Sigmoid colon (tissue), 7 donors: Measurements from ENCODE around the gene MTRF1L. TPM values are rescaled to one million over a fixed set of nuclear protein-coding genes. Genes with fewer than 3 reads are reported as not detected.
A peak's percentile ranks its signal among the peaks of the same experiment; 100 is the strongest.

Experiments
- DNase-seq: peaks from one replicate; pipeline ENCODE4 v3.0.0-alpha.2; 2019
- H3K27ac ChIP-seq, 4 donors: fragments of 200-600 bp; sonication (generic); one replicate each; pipeline ENCODE4 v1.5.1; 2016 to 2019; ENCODE audit warnings: mild to moderate bottlenecking in 1 of 4
- H3K27me3 ChIP-seq, 3 donors: fragments of 200-600 bp; sonication (generic); one replicate each; pipeline ENCODE4 v1.5.1; 2019; ENCODE audit warnings: mild to moderate bottlenecking in 1 of 3
- H3K36me3 ChIP-seq, 4 donors: fragments of 200-600 bp; sonication (generic); one replicate each; pipeline ENCODE4 v1.5.1; 2016 to 2019
- H3K4me1 ChIP-seq, 4 donors: fragments of 200-600 bp; sonication (generic); one replicate each; pipeline ENCODE4 v1.5.1; 2017 to 2019
- H3K4me3 ChIP-seq, 4 donors: fragments of 200-600 bp; sonication (generic); one replicate each; pipeline ENCODE4 v1.5.1; 2017 to 2019; ENCODE audit warnings: mild to moderate bottlenecking in 2 of 4, moderate library complexity in 1 of 4
- H3K9me3 ChIP-seq, 4 donors: fragments of 200-600 bp in 3 of 4; sonication (generic) in 3 of 4; one replicate each; pipeline versions ENCODE4 v1.5.1 to v1.6.1; 2013 to 2019
- EP300 ChIP-seq, 4 donors: sonication (generic); formaldehyde crosslinking; IDR thresholded peaks; one replicate each; pipeline ENCODE4 v1.6.1; 2017; ENCODE audit warnings: antibody characterized with exemption in 4 of 4
- POLR2A ChIP-seq, 2 donors: fragments of 450-650 bp; IDR thresholded peaks; one replicate each; pipeline ENCODE4 v1.6.1; 2016; ENCODE audit warnings: antibody characterized with exemption in 2 of 2, mild to moderate bottlenecking in 2 of 2, moderate library complexity in 2 of 2
- POLR2AphosphoS5 ChIP-seq, 4 donors: sonication (generic); formaldehyde crosslinking; IDR thresholded peaks; one replicate each; pipeline ENCODE4 v1.6.1; 2017; ENCODE audit warnings: antibody characterized with exemption in 4 of 4
- WGBS, 2 donors: extraction: QIAGEN DNeasy Blood & Tissue Kit; methylation state at CpG; one replicate each; pipeline ENCODE4 v1.1.7; 2013; 5-methylcytosine and 5-hydroxymethylcytosine counted together
- intact Hi-C: fragments of 100-400 bp; cut with DNase I; formaldehyde crosslinking; loops from one replicate; pipeline ENCODE4 v1.15.1; 2023
- polyA plus RNA-seq, 3 donors: library from polyadenylated mRNA; stranded (reverse); fragments of 200-250 nt; gene quantifications; one replicate each; pipeline ENCODE4 v1.2.3, GENCODE V29; 2013
- total RNA-seq, 4 donors: library from RNA; depleted of rRNA; stranded (reverse); fragments of >200 nt; gene quantifications; one replicate each; pipeline ENCODE4 v1.1.0, GENCODE V29; 2016
- TF ChIP-seq, protein P1 (sequence below), 4 experiments: fragments of 450-650 bp in 3 of 4; fragments of 200-600 bp in 1 of 4; IDR thresholded peaks; one replicate each; pipeline ENCODE4 v1.5.1; 2016 to 2019; ENCODE audit warnings: antibody characterized with exemption in 4 of 4, mild to moderate bottlenecking in 3 of 4, moderate library complexity in 2 of 4
- donor health status: healthy with polysubstance abuse.
- donor health status: Bipolar disorder and iron deficiency.
- donor health status: healthy.

MTRF1L gene
- total and polyA plus RNA-seq, 7 donors, result 9.8 to 25.3 (median 19.9) TPM

DNA sequence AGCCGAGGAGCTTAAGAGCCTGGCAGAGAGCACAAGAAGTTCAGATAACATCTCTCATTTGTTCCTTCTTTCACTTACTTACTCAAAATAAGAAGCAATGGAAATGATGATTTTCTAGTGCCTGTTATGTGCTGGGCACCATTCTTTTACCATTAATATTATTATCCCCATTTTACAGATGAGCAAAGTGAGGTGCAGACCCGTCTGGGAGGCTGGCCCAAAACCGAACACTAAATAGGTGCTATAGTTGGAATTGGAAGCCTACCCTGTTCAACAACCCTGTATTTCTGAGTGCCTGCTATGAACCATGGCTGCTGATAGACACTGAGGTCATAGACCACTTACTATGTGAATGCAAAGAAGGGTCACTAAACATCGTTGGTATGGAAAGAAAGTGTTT is 25.0 kb upstream of the MTRF1L start:
- WGBS, 2 donors, result 82 to 85% methylated on average over 4 of the region's 4 CpGs
- intact Hi-C loops, result no loop called here
- no peaks in the 10 kb centered on the region for H3K36me3 ChIP-seq
- H3K4me3 ChIP-seq, result no peak overlapping the region
- TF ChIP-seq, protein P1, sequence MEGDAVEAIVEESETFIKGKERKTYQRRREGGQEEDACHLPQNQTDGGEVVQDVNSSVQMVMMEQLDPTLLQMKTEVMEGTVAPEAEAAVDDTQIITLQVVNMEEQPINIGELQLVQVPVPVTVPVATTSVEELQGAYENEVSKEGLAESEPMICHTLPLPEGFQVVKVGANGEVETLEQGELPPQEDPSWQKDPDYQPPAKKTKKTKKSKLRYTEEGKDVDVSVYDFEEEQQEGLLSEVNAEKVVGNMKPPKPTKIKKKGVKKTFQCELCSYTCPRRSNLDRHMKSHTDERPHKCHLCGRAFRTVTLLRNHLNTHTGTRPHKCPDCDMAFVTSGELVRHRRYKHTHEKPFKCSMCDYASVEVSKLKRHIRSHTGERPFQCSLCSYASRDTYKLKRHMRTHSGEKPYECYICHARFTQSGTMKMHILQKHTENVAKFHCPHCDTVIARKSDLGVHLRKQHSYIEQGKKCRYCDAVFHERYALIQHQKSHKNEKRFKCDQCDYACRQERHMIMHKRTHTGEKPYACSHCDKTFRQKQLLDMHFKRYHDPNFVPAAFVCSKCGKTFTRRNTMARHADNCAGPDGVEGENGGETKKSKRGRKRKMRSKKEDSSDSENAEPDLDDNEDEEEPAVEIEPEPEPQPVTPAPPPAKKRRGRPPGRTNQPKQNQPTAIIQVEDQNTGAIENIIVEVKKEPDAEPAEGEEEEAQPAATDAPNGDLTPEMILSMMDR (IDR thresholded peaks at IDR 0.05), result no peak
- TF ChIP-seq POLR2A (IDR thresholded peaks at IDR 0.05), result no peak
- TF ChIP-seq POLR2AphosphoS5 (IDR thresholded peaks at IDR 0.05), result no peak
- TF ChIP-seq EP300 (IDR thresholded peaks at IDR 0.05), result no peak
- no peaks in the 10 kb centered on the region for H3K9me3 ChIP-seq
- no peaks in the 10 kb centered on the region for H3K4me1 ChIP-seq
- no peak for DNase-seq
- H3K27me3 ChIP-seq, result no peaks in the 10 kb centered on the region
- no peak overlapping the region for H3K27ac ChIP-seq

DNA sequence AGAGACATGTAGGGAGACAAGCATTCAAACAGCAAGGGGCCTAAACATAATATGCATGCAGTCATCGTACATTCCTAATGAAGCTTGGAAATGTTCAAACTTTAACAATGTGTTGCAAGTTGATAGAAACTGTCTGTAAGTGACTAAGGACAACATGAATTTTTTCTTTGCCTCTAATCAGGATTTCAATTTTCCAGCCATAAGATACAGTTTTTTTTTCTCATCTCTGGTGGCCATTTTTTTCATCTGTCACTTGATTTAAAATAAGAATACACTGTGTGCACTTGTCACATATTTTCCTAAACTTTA is 22.2 kb upstream of the MTRF1L start:
- intact Hi-C loops, result loop anchor here (2.0 kb wide), 1 partner anchor 160 kb away; no protein-coding TSS in a partner anchor
- TF ChIP-seq POLR2A (IDR thresholded peaks at IDR 0.05) (no peak), POLR2AphosphoS5 (IDR thresholded peaks at IDR 0.05) (no peak), EP300 (IDR thresholded peaks at IDR 0.05) (no peak)
- TF ChIP-seq, protein P1 (IDR thresholded peaks at IDR 0.05), result no peak
- H3K9me3 ChIP-seq, result no peaks in the 10 kb centered on the region
- H3K27ac ChIP-seq, result no peak overlapping the region
- H3K4me1 ChIP-seq, result no peaks in the 10 kb centered on the region
- WGBS, 2 donors, result 9% methylated on average over 1 of the region's 1 CpG
- no peaks in the 10 kb centered on the region for H3K27me3 ChIP-seq
- no peak overlapping the region for H3K4me3 ChIP-seq
- no peaks in the 10 kb centered on the region for H3K36me3 ChIP-seq
- no peak for DNase-seq

DNA sequence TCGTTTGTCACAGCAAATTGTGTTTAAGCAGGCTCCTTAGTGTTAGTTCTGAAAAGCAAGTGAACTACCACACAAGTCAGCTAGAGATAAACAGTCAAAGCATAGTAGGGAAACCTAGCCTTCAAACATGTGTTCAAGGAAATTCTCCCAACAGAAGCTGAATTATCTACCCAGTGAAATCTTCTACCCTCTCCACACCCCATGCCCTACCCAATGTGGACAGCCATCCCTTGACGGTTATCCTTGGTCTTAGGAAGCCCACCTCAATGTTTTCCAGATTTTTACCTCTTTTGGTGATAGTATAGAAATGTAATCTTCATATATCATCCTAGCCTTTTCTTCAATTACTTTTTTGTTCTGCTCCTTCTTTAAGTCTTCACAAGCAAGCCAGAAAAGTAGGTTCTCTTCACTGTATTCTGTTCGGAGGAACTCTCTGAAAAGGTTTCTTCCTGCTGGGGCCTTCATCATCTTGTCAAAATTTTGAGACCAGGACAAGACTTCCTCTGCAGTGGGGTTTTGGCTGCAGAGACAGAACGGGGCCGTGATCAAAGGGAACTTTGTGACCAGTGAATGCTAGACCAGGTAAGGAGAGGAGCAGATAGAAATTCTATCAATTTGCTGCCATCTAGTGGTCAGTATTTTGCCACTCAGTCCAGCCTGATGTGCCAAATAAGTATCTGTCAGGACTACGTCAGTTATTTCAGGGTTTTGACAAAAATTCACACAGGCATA is 21.6 kb upstream of the MTRF1L start:
- no peak for DNase-seq
- TF ChIP-seq, protein P1 (IDR thresholded peaks at IDR 0.05), result peak in 3 of 4 experiments; percentile 53 to 74 (median 55)
- no peak for TF ChIP-seq POLR2AphosphoS5 (IDR thresholded peaks at IDR 0.05)
- no peaks in the 10 kb centered on the region for H3K27me3 ChIP-seq
- H3K36me3 ChIP-seq, result no peaks in the 10 kb centered on the region
- H3K9me3 ChIP-seq, result no peaks in the 10 kb centered on the region
- H3K27ac ChIP-seq, result no peak overlapping the region
- no peaks in the 10 kb centered on the region for H3K4me1 ChIP-seq
- intact Hi-C loops, result loop anchor here (2.0 kb wide), 1 partner anchor 159 kb away; no protein-coding TSS in a partner anchor
- 37 to 41% methylated on average over 6 of the region's 6 CpGs for WGBS, 2 donors
- no peak overlapping the region for H3K4me3 ChIP-seq

DNA sequence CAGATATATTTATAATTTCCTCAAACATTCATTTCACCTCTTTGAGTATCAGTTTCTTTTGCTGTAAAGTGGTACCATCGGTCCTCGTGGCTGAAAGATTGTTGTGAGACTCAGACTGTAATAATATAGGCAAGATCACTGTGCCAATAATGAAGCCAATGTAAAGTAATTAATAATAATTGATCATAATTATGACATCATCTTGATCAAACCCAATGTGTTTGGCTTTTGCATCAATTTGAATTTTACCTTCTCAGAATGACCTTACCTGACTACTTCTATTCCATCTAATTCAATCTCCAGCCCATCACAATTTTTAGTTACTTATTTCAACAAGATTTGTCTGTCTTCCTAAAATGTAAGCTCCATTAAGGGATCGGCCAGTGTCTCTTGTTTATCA is 15.8 kb upstream of the MTRF1L start:
- 91 to 95% methylated on average over 3 of the region's 3 CpGs for whole genome bisulfite sequencing, 2 donors
- TF ChIP-seq, protein P1 (IDR thresholded peaks at IDR 0.05), result no peak
- TF ChIP-seq EP300 (IDR thresholded peaks at IDR 0.05) (no peak), POLR2A (IDR thresholded peaks at IDR 0.05) (no peak), POLR2AphosphoS5 (IDR thresholded peaks at IDR 0.05) (no peak)

DNA sequence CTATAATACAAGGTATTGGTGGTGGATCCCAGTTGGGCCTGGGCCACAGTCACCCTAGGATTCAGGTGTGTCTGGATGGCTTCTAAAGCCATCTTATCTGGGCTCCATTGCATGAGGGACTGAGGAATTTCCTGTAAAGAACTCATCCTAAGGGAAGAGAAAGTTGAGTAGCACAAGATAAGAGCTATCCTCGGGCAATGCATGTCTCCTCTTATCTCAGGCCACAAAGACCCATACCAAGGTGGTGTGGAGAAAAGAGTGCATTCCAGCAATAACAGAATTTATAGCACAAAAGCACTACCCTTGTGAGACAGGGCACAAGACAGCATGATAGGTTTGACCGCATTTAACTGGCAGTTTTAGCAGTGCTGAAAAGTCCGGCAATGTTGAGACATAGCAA is 14.3 kb upstream of the MTRF1L start:
- TF ChIP-seq EP300 (IDR thresholded peaks at IDR 0.05) (no peak), POLR2A (IDR thresholded peaks at IDR 0.05) (no peak), POLR2AphosphoS5 (IDR thresholded peaks at IDR 0.05) (no peak)
- TF ChIP-seq, protein P1 (IDR thresholded peaks at IDR 0.05), result no peak
- intact Hi-C loops, result loop anchor here (5.0 kb wide), 1 partner anchor 40 kb away; no protein-coding TSS in a partner anchor
- no peak overlapping the region for H3K27ac ChIP-seq
- no peaks in the 10 kb centered on the region for H3K27me3 ChIP-seq
- DNase-seq, result no peak
- no peak overlapping the region for H3K4me3 ChIP-seq
- WGBS, 2 donors, result 82 to 83% methylated on average over 3 of the region's 3 CpGs
- H3K4me1 ChIP-seq, result no peaks in the 10 kb centered on the region
- H3K9me3 ChIP-seq, result no peaks in the 10 kb centered on the region
- H3K36me3 ChIP-seq, result no peaks in the 10 kb centered on the region

More for the DNA sequence above, 15.8 kb upstream of the MTRF1L start:
- Histone ChIP-seq H3K36me3 (no peaks in the 10 kb centered on the region), H3K27me3 (no peaks in the 10 kb centered on the region), H3K9me3 (no peaks in the 10 kb centered on the region), H3K27ac (no peak overlapping the region), H3K4me3 (no peak overlapping the region), H3K4me1 (no peaks in the 10 kb centered on the region)
- DNase-seq, result no peak
- intact Hi-C loops, result loop anchor here (5.0 kb wide), 1 partner anchor 41 kb away; no protein-coding TSS in a partner anchor
